ENCODE measurements around the gene PI16. TPM values are rescaled to one million over a fixed set of nuclear protein-coding genes. Genes with fewer than 3 reads are reported as not detected.

PI16 gene
- polyA plus RNA-seq (ENCODE audit: insufficient read length in 3 of 3), result 1 to 10 TPM in 2 of 3 donors, under 1 TPM in 1; 0.45 to 2.5 (median 2.1) TPM
- long read RNA-seq, donor 1, transcript PI16-201 (7 exons, 2,190 nt), result major isoform, 5 of 5 reads
- long read RNA-seq, donor 1, partial matches to known transcripts, result 0 of 5 reads
- long read RNA-seq, donor 1, other reads (novel, unspliced or antisense), result 0 of 5 reads
- long read RNA-seq, donor 2, partial matches to known transcripts, result 0 of 2 reads
- long read RNA-seq, donor 2, other reads (novel, unspliced or antisense), result 0 of 2 reads
- long read RNA-seq, donor 3, partial matches to known transcripts, result 0 of 3 reads
- long read RNA-seq, donor 3, other reads (novel, unspliced or antisense), result 0 of 3 reads
- long read RNA-seq, donor 4, result 0 reads
- long read RNA-seq, donor 5, result 0 reads
- long read RNA-seq, donor 6, result 0 reads
- long read RNA-seq, donor 7, result 0 reads
- long read RNA-seq, donor 8, transcript PI16-201 (7 exons, 2,190 nt), result major isoform, 12 of 18 reads
- long read RNA-seq, donor 8, partial matches to known transcripts, result 6 of 18 reads
- long read RNA-seq, donor 8, other reads (novel, unspliced or antisense), result 0 of 18 reads
- long read RNA-seq, donor 9, partial matches to known transcripts, result 0 of 1 reads
- long read RNA-seq, donor 9, other reads (novel, unspliced or antisense), result 0 of 1 reads
- long read RNA-seq, donor 10, result 0 reads
- long read RNA-seq, donor 11, partial matches to known transcripts, result 0 of 1 reads
- long read RNA-seq, donor 11, other reads (novel, unspliced or antisense), result 0 of 1 reads
- long read RNA-seq, donor 12, partial matches to known transcripts, result 166 of 253 reads
- long read RNA-seq, donor 12, other reads (novel, unspliced or antisense), result 87 of 253 reads
- long read RNA-seq, donor 13, result 0 reads
- long read RNA-seq, donor 14, partial matches to known transcripts, result 0 of 1 reads
- long read RNA-seq, donor 14, other reads (novel, unspliced or antisense), result 0 of 1 reads
- long read RNA-seq, donor 15, partial matches to known transcripts, result 11 of 13 reads
- long read RNA-seq, donor 15, other reads (novel, unspliced or antisense), result 0 of 13 reads
- long read RNA-seq, donor 16, result 0 reads

GRCh38 chr6:36954262-36954931, at the start of gene PI16:
Gene PI16, plus strand, starts transcription at chr6:36954738. Its CDS starts 23 bp downstream, at chr6:36954761.
- no peak for DNase-seq

- no peak for DNase-seq
Observed at GRCh38 chr6:36904851-36905393, 49.6 kb upstream of the PI16 start.

- DNase-seq, result no peak
Observed at GRCh38 chr6:36906539-36907325, 47.8 kb upstream of the PI16 start.

GRCh38 chr6:36907781-36908180, 46.8 kb upstream of the PI16 start:
- no peak for DNase-seq

- no peak for DNase-seq
Observed at GRCh38 chr6:36908747-36909146, 45.8 kb upstream of the PI16 start.

GRCh38 chr6:36912030-36912454, 42.5 kb upstream of the PI16 start:
- DNase-seq, result no peak

GRCh38 chr6:36912586-36912985, 42.0 kb upstream of the PI16 start:
- DNase-seq, result no peak

GRCh38 chr6:36913082-36913481, 41.5 kb upstream of the PI16 start:
- no peak for DNase-seq

GRCh38 chr6:36914227-36914794, 40.2 kb upstream of the PI16 start:
- no peak for DNase-seq

- no peak for DNase-seq
Observed at GRCh38 chr6:36915599-36915998, 38.9 kb upstream of the PI16 start.

GRCh38 chr6:36916126-36916525, 38.4 kb upstream of the PI16 start:
- DNase-seq, result no peak

GRCh38 chr6:36917541-36918193, 36.9 kb upstream of the PI16 start:
- no peak for DNase-seq

GRCh38 chr6:36920049-36920448, 34.5 kb upstream of the PI16 start:
- DNase-seq, result no peak

- DNase-seq, result no peak
Observed at GRCh38 chr6:36920546-36920945, 34.0 kb upstream of the PI16 start.

- DNase-seq, result no peak
Observed at GRCh38 chr6:36924131-36924530, 30.4 kb upstream of the PI16 start.

GRCh38 chr6:36924778-36925374, 29.7 kb upstream of the PI16 start:
- DNase-seq, result no peak

GRCh38 chr6:36925809-36926208, 28.7 kb upstream of the PI16 start:
- no peak for DNase-seq

GRCh38 chr6:36926708-36927513, 27.6 kb upstream of the PI16 start:
- DNase-seq, result no peak
